IgD-negative memory B cell (primary cell): ENCODE results near the gene FOXF1. TPM values are rescaled to one million over a fixed set of nuclear protein-coding genes. Genes with fewer than 3 reads are reported as not detected.
A peak's percentile ranks its signal among the peaks of the same experiment; 100 is the strongest.

Experiments used
- H3K27ac Mint-ChIP-seq, 3 donors: one replicate each; pipeline ENCODE4 v1.8.0; 2020 to 2022; ENCODE audit warnings: mild to moderate bottlenecking in 3 of 3, mixed read lengths in 3 of 3, moderate library complexity in 1 of 3
- H3K27me3 Mint-ChIP-seq: one replicate; pipeline ENCODE4 v1.8.0; 2021; ENCODE audit warnings: mixed read lengths
- H3K36me3 Mint-ChIP-seq: one replicate; pipeline ENCODE4 v1.8.0; 2020; ENCODE audit warnings: mild to moderate bottlenecking, mixed read lengths
- H3K4me1 Mint-ChIP-seq, 3 donors: one replicate each; pipeline ENCODE4 v1.8.0; 2020 to 2022; ENCODE audit warnings: mixed read lengths in 3 of 3, mild to moderate bottlenecking in 1 of 3
- H3K4me3 Mint-ChIP-seq, 4 donors: one replicate each; pipeline ENCODE4 v1.8.0; 2020 to 2022; ENCODE audit warnings: mild to moderate bottlenecking in 4 of 4, mixed read lengths in 4 of 4, moderate library complexity in 3 of 4
- H3K9me3 Mint-ChIP-seq, 3 donors: one replicate each; pipeline ENCODE4 v1.8.0; 2020 to 2021; ENCODE audit warnings: mixed read lengths in 3 of 3, mild to moderate bottlenecking in 1 of 3
- polyA plus RNA-seq: library from polyadenylated mRNA; unstranded; fragments of 300-500 nt; fragmentation: Illumina TruSeq; gene quantifications from one replicate; pipeline ENCODE4 v1.2.3, GENCODE V29; 2021

Gene FOXF1
- polyA plus RNA-seq, 1 donor from 2014 or later, result not detected

- peaks cover 2% of the 10 kb centered on the region for H3K36me3 Mint-ChIP-seq
- H3K27ac Mint-ChIP-seq, result peak overlapping the region in 2 of 3 donors; percentile 29 to 93
- H3K4me1 Mint-ChIP-seq, result peaks cover 15 to 19% (median 16%) of the 10 kb centered on the region in 3 donors
- H3K27me3 Mint-ChIP-seq, result peaks cover 11% of the 10 kb centered on the region
- H3K9me3 Mint-ChIP-seq, result no peaks in the 10 kb centered on the region
- H3K4me3 Mint-ChIP-seq, result peak overlapping the region; percentile 72 to 97 (median 92)
Observed at GRCh38 chr16:86556576-86556975, 46.2 kb downstream of the FOXF1 start.

- Mint-ChIP-seq H3K4me3 (peak overlapping the region in 1 of 4 donors; percentile 51), H3K36me3 (peaks cover under 1% of the 10 kb centered on the region), H3K27me3 (peaks cover 12% of the 10 kb centered on the region), H3K9me3 (no peaks in the 10 kb centered on the region), H3K4me1 (peaks cover 13 to 16% (median 15%) of the 10 kb centered on the region in 3 donors), H3K27ac (peak overlapping the region in 1 of 3 donors; percentile 77)
Observed at GRCh38 chr16:86557587-86557986, 47.3 kb downstream of the FOXF1 start.

DNA sequence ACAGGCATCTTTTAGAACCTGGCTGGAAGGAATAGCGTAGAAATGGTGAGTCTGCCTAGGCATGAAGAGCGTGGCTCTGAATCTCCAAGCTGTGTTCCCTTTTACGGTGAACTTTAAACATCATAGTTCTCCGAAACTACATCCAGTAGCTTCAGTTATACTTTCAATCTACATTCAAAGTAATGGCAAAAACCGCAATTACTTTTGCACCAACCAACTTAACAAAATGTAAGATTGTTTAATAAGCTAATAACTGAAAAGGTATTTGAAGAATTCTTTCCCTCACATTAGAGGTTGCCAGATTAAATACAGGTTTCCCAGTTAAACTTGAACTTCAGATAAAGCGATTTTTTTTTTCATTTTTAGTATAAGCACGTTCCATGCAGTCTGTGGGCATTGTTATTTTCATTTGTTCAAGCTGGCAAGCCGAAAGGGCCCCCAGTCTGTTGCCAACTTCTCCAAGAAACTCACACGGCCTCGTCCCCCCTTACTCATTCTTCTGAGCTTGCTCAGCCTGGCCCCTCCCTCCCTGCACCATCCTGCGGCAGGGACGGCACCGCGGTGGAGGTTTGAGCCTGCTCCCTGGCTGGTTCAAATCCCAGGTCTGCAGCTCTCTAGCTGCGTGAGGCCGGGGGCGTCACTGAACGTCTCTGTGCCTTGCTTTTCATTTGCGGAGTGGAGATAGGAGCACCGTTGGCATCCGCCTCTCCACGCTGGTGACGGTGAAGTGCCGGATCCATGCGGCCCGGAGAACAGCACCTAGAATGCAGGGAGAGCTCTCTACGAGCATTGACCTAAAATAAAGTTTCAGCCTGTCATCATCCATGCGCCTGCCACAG is 48.2 kb downstream of the FOXF1 start:
- Mint-ChIP-seq H3K4me3 (peak overlapping the region in 1 of 4 donors; percentile 51), H3K36me3 (no peaks in the 10 kb centered on the region), H3K4me1 (peaks cover 15% of the 10 kb centered on the region in 3 donors), H3K9me3 (no peaks in the 10 kb centered on the region), H3K27me3 (peaks cover 20% of the 10 kb centered on the region), H3K27ac (peak overlapping the region in 1 of 3 donors; percentile 77)

DNA sequence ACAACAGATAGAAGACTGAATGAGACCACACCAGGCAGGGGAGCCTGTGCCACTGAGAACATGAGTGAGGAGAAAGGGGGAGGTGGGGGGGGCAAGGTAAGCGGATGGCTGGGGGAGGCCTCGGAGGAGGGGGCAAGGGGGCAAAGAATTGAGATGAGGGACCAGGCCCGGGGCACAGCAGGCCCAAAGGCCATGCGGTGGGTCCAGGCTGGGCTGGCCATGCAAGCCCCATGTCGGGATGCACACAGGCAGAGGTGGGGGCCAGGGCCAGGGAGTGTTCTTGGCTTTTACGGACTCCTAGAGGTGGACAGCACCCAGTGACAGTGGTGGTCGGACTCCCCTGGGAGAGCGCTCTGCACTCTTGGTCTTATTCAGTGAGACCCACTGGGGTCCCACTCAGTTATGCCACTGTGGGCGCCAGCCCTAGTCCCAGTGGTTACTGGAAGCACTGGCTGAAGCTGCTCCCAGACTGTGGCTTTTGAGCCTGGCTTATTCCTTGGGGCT is 49.5 kb downstream of the FOXF1 start:
- H3K27ac Mint-ChIP-seq, result peak overlapping the region in 1 of 3 donors; percentile 33
- peaks cover 10 to 16% (median 10%) of the 10 kb centered on the region in 3 donors for H3K4me1 Mint-ChIP-seq
- peaks cover 32% of the 10 kb centered on the region for H3K27me3 Mint-ChIP-seq
- no peaks in the 10 kb centered on the region for H3K36me3 Mint-ChIP-seq
- H3K4me3 Mint-ChIP-seq, result no peak overlapping the region
- H3K9me3 Mint-ChIP-seq, result no peaks in the 10 kb centered on the region

GRCh38 chr16:86562356-86562755 is 52.0 kb downstream of the FOXF1 start:
- Mint-ChIP-seq H3K27ac (peak overlapping the region in 1 of 3 donors; percentile 42), H3K4me1 (peaks cover 6 to 11% (median 7%) of the 10 kb centered on the region in 3 donors), H3K4me3 (no peak overlapping the region), H3K9me3 (no peaks in the 10 kb centered on the region), H3K27me3 (peaks cover 49% of the 10 kb centered on the region), H3K36me3 (no peaks in the 10 kb centered on the region)

DNA sequence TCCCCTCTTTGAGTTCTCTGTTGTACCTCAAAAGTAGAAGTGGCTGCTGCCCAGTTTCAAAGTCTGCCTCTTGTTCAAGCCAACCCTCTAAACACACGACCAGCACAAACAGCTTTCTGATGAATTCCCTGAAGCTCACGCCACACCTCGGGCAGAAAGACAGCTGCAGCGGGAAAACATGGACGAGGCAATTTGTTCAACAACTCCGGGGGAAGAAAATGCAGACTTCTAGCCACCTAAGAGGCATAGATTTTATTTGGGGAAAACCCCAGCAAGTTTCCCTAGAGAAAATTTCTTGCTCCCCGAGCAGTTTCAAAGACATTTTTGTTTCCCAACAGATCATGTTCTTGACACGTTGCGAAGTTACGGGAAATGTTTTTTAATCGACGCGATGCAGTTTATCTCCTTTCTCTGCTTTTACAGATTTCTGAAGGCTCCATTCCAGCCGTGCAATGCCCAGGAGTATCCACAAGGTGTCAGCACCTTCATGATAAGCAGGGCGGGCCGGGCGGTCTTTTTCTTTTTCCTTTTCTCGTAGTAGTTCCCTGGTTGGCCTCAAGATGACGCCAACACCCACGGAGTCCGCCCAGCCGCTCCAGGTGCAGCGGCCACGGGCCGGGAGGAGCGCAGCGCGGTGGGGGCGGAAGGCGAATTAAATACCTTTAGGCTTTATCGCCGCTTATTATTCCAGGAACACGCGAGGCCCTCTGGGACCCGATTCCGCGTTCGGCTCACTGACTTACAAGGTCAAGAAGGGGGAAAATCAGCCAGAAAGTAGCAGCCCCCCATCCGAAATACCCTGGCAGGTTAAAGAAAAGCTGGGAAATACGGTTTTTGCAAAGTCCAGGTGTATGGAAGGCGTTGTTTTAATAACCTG is 53.4 kb downstream of the FOXF1 start:
- peaks cover 52% of the 10 kb centered on the region for H3K27me3 Mint-ChIP-seq
- peak overlapping the region; percentile 49 to 92 (median 87) for H3K27ac Mint-ChIP-seq
- H3K4me1 Mint-ChIP-seq, result peaks cover 6 to 11% (median 7%) of the 10 kb centered on the region in 3 donors
- peak overlapping the region; percentile 27 to 93 (median 66) for H3K4me3 Mint-ChIP-seq
- H3K36me3 Mint-ChIP-seq, result no peaks in the 10 kb centered on the region
- H3K9me3 Mint-ChIP-seq, result no peaks in the 10 kb centered on the region

Other genes starting within 250 kb of the FOXF1 start
- 19.1 TPM for gene MTHFSD, start 44.7 kb downstream of the FOXF1 start, polyA plus RNA-seq
- not detected for gene FOXC2, start 56.3 kb downstream of the FOXF1 start, polyA plus RNA-seq
- not detected for gene FOXL1, start 68.0 kb downstream of the FOXF1 start, polyA plus RNA-seq